GM12878 (cell line): ENCODE data around the gene DOK4. TPM values are rescaled to one million over a fixed set of nuclear protein-coding genes. Genes with fewer than 3 reads are reported as not detected.
A peak's percentile ranks its signal among the peaks of the same experiment; 100 is the strongest.

Source experiments
- ATAC-seq: fragments of 200-7000 bp; cut with Tn5 transposase; 3 replicates; pipeline ENCODE4 v1.9.1; 2020; ENCODE audit warnings: mild to moderate bottlenecking, moderate library complexity
- BruUV-seq: library from RNA; stranded (reverse); fragments of 400-500 nt; replicated peaks from 2 replicates; lab custom pipeline; 2021; lab: Mats Ljungman, UMichigan
- CTCF ChIA-PET: fragments of 300-600 bp; sonication (Branson Sonifier 250); formaldehyde crosslinking; extraction: SDS; loops from one replicate; lab custom pipeline; 2021; ENCODE audit warnings: inconsistent platforms; lab: Yijun Ruan, JAX
- POLR2A ChIA-PET: fragments of 350-600 bp; formaldehyde crosslinking; extraction: SDS; loops from one replicate; lab custom pipeline; 2021; ENCODE audit warnings: inconsistent platforms; lab: Charles Lee
- RAD21 ChIA-PET: fragments of 300-600 bp; sonication (Branson Sonifier 250); formaldehyde crosslinking; loops from one replicate; lab custom pipeline; 2023; ENCODE audit warnings: antibody characterized with exemption; ENCODE audit not compliant: unreplicated experiment; lab: Charles Lee
- SMC1A ChIA-PET: fragments of 300-600 bp; sonication (Branson Sonifier 250); formaldehyde crosslinking; loops from one replicate; lab custom pipeline; 2023; ENCODE audit not compliant: unreplicated experiment, uncharacterized antibody; lab: Charles Lee
- DNase-seq: peaks from one replicate; pipeline ENCODE4 v3.0.0-alpha.2; 2011; ENCODE audit warnings: low read depth, low spot score
- FAIRE-seq: peaks from 3 replicates; lab custom pipeline; 2011; peaks lifted over from hg19 to GRCh38; lab: Jason Lieb, UNC
- H2AFZ ChIP-seq: 2 replicates; pipeline ENCODE4 v1.6.0; 2011; ENCODE audit warnings: low read depth, low read length, control low read depth; ENCODE audit not compliant: control insufficient read depth
- H3K27ac ChIP-seq: 2 replicates; pipeline ENCODE4 v1.5.1; 2011; ENCODE audit warnings: control low read depth; ENCODE audit not compliant: control insufficient read depth, insufficient read depth
- H3K27me3 ChIP-seq, 2 experiments: replicated peaks in 1 of 2; 2 replicates each; pipeline versions ENCODE4 v1.6.0 to v1.6.1; 2011; ENCODE audit warnings: low read length in 1 of 2; ENCODE audit not compliant: control insufficient read depth in 2 of 2, insufficient read depth in 2 of 2
- H3K36me3 ChIP-seq, 2 experiments: 2 replicates each; pipeline ENCODE4 v1.5.1; 2011; ENCODE audit warnings: low read length in 1 of 2; ENCODE audit not compliant: control insufficient read depth in 2 of 2, insufficient read depth in 2 of 2
- H3K4me1 ChIP-seq: 2 replicates; pipeline ENCODE4 v1.6.1; 2011; ENCODE audit warnings: mild to moderate bottlenecking, low read length, moderate library complexity, mixed read lengths; ENCODE audit not compliant: control insufficient read depth, insufficient read depth
- H3K4me2 ChIP-seq: 2 replicates; pipeline ENCODE4 v1.6.0; 2011; ENCODE audit warnings: control low read depth; ENCODE audit not compliant: control insufficient read depth, insufficient read depth
- H3K4me3 ChIP-seq: fragments of 200-600 bp; sonication (generic); 2 replicates; pipeline ENCODE4 v1.5.1; 2016
- H3K79me2 ChIP-seq: 2 replicates; pipeline ENCODE4 v1.6.0; 2011; ENCODE audit warnings: low read length; ENCODE audit not compliant: control insufficient read depth, insufficient read depth
- H3K9ac ChIP-seq: 2 replicates; pipeline ENCODE4 v1.8.0; 2011; ENCODE audit warnings: low read length, control low read depth, mixed read lengths; ENCODE audit not compliant: control insufficient read depth, insufficient read depth
- H3K9me3 ChIP-seq: replicated peaks from 3 replicates; pipeline ENCODE4 v1.5.1; 2011; ENCODE audit warnings: mild to moderate bottlenecking, low read length; ENCODE audit not compliant: control insufficient read depth, insufficient read depth
- H4K20me1 ChIP-seq: 2 replicates; pipeline ENCODE4 v1.6.0; 2011; ENCODE audit not compliant: control insufficient read depth, insufficient read depth
- ASH2L ChIP-seq: fragments of 300-600, 200-600 bp; sonication (generic); IDR thresholded peaks from 2 replicates; pipeline ENCODE4 v1.6.1; 2017; ENCODE audit warnings: low read depth, mild to moderate bottlenecking, borderline replicate concordance
- CHD2 ChIP-seq: IDR thresholded peaks from 2 replicates; pipeline ENCODE4 v1.6.1; 2011; ENCODE audit warnings: low read depth, low read length, improper control_type of control experiment, borderline replicate concordance
- CHD4 ChIP-seq: fragments of 200-600 bp; sonication (generic); IDR thresholded peaks from 2 replicates; pipeline ENCODE4 v1.6.1; 2016; ENCODE audit warnings: mild to moderate bottlenecking
- EGR1 ChIP-seq, 2 experiments: IDR thresholded peaks; 1 replicate in 1 of 2; 2 replicates in 1 of 2; pipeline ENCODE4 v1.6.1; 2011 to 2012; ENCODE audit warnings: low read depth in 2 of 2, low read length in 2 of 2, borderline replicate concordance in 1 of 2, mild to moderate bottlenecking in 1 of 2, moderate library complexity in 1 of 2
- HCFC1 ChIP-seq: fragments of 150-350 bp; IDR thresholded peaks from 2 replicates; pipeline ENCODE4 v1.6.1; 2014; ENCODE audit warnings: low read length
- HDAC6 ChIP-seq: fragments of 200-600 bp; sonication (generic); IDR thresholded peaks from one replicate; pipeline ENCODE4 v1.8.0; 2017; ENCODE audit warnings: antibody characterized with exemption; ENCODE audit not compliant: unreplicated experiment
- KDM1A ChIP-seq: fragments of 200-600 bp; sonication (generic); IDR thresholded peaks from 2 replicates; pipeline ENCODE4 v1.6.1; 2016; ENCODE audit warnings: borderline replicate concordance
- NFIC ChIP-seq: IDR thresholded peaks from 2 replicates; pipeline ENCODE4 v1.6.1; 2012; ENCODE audit warnings: low read depth, mild to moderate bottlenecking, inconsistent platforms, low read length, moderate library complexity
- NR2C1 ChIP-seq: fragments of 450-650 bp; IDR thresholded peaks from 2 replicates; pipeline ENCODE4 v1.6.1; 2017; ENCODE audit warnings: antibody characterized with exemption, mild to moderate bottlenecking, moderate library complexity
- RFX5 ChIP-seq: IDR thresholded peaks from 2 replicates; pipeline ENCODE4 v1.6.1; 2011; ENCODE audit warnings: low read depth, low read length, improper control_type of control experiment
- ZNF384 ChIP-seq: IDR thresholded peaks from 2 replicates; pipeline ENCODE4 v1.6.1; 2012; ENCODE audit warnings: low read depth, mild to moderate bottlenecking, low read length, improper control_type of control experiment, borderline replicate concordance
- WGBS: methylation state at CpG from one replicate; pipeline ENCODE4 v1.1.6; 2016; ENCODE audit warnings: low lambda C conversion rate; ENCODE audit not compliant: insufficient replicate concordance, insufficient coverage; ENCODE audit errors: missing lambda C conversion rate; 5-methylcytosine and 5-hydroxymethylcytosine counted together
- in situ Hi-C: fragments of 300-500 bp; cut with MboI; formaldehyde crosslinking; loops from 9 replicates; pipeline ENCODE4 v1.14.3; 2018; ENCODE audit warnings: mixed read lengths
- intact Hi-C: fragments of 100-400 bp; cut with micrococcal nuclease; formaldehyde crosslinking; loops from one replicate; pipeline ENCODE4 v1.14.2; 2022; ENCODE audit not compliant: unreplicated experiment
- polyA plus RNA-seq, 11 experiments: library from polyadenylated mRNA; depleted of rRNA in 4 of 11; unstranded in 6 of 11; stranded (reverse) in 5 of 11; fragments of >200 nt; fragmentation: Nextera tagmentation in 4 of 11; fragmentation: Illumina TruSeq in 1 of 11; extraction: Ambion mirVana in 4 of 11; extraction: Trizol in 1 of 11; gene quantifications; 1 replicate in 1 of 11; 2 replicates in 10 of 11; pipeline versions ENCODE4 v1.2.1 to v1.2.3, GENCODE V29; 2011 to 2016; ENCODE audit warnings: inconsistent platforms in 2 of 11, missing spikeins in 2 of 11, low read depth in 1 of 11
- total RNA-seq, 4 experiments: library from RNA; depleted of rRNA in 3 of 4; stranded (reverse); fragments of >200 nt in 3 of 4; fragmentation: Illumina TruSeq in 1 of 4; extraction: Trizol in 1 of 4; gene quantifications; 2 replicates each; pipeline versions ENCODE4 v1.2.1 to v1.2.3, GENCODE V29; 2013 to 2021
- TF ChIP-seq, protein P1 (sequence below): IDR thresholded peaks from 2 replicates; pipeline ENCODE4 v1.6.1; 2012; ENCODE audit warnings: low read length, inconsistent platforms
- TF ChIP-seq, protein P2 (sequence below): fragments of 450-650 bp; IDR thresholded peaks from 2 replicates; pipeline ENCODE4 v1.6.1; 2018; ENCODE audit warnings: borderline replicate concordance, mild to moderate bottlenecking; ENCODE audit not compliant: partially characterized antibody
- TF ChIP-seq, protein P3 (sequence below): IDR thresholded peaks from 2 replicates; pipeline ENCODE4 v1.6.1; 2011; ENCODE audit warnings: mild to moderate bottlenecking, low read depth, low read length, moderate library complexity; ENCODE audit not compliant: insufficient replicate concordance
- TF ChIP-seq, protein P4 (sequence below): IDR thresholded peaks from 2 replicates; pipeline ENCODE4 v1.6.1; 2012; ENCODE audit warnings: mild to moderate bottlenecking, low read depth, low read length

Gene DOK4
- total and polyA plus RNA-seq, 10 of the 15 experiments (the other 5 are each of a cell fraction or from before 2014, with no cell fraction given) = 0.20 to 7.0 (median 2.4) TPM; not detected in 1

DNA sequence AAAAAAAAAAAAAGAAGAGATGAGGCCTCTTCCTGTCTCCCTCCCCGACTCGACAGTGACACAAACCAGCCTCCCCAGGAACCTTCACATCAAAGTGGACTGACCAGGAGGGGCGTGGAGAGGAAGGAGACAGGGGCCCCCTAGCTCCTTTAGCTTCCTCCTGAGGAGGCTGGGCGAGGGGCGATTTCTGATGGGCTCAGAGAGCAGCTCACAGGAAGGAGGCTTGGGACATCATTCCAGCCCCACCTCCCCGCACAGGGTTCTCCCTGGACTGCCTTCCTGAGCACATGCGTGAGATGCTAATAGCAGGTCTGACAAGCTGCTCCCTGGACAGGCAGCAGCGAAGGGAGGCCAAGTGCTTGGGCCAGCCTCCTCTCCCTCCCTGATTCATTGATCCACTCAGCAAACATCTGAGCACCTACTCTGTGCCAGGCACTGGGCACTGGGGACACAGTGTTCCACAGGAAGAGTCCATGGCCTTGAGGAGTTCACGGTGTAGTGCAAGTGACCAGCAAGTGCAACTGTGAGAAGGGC is 14.4 kb upstream of the DOK4 start:
- H2AFZ ChIP-seq = no peak overlapping the region; the same call in 1 of the 2 replicates
- no TSS peak for BruUV-seq
- intact Hi-C loops (no loop called here), in situ Hi-C loops (no loop called here)
- FAIRE-seq (no peak), DNase-seq (no peak), ATAC-seq (peak; percentile 27; the same call in 1 of the 3 replicates)
- 47% methylated on average over 9 of the region's 9 CpGs for WGBS
- CTCF ChIA-PET = interaction anchor here (1.1 kb wide), 1 partner anchor 17 kb away, joined by 3 read pairs; no protein-coding TSS in a partner anchor
- H3K4me1 ChIP-seq = no peaks in the 10 kb centered on the region
- no peaks in the 10 kb centered on the region for H3K27me3 ChIP-seq
- H3K9me3 ChIP-seq = no peaks in the 10 kb centered on the region
- no peak overlapping the region for H3K9ac ChIP-seq
- no peak overlapping the region for H3K4me2 ChIP-seq
- H3K79me2 ChIP-seq = no peaks in the 10 kb centered on the region
- H4K20me1 ChIP-seq = no peaks in the 10 kb centered on the region
- H3K36me3 ChIP-seq = no peaks in the 10 kb centered on the region
- RAD21 ChIA-PET = no interaction called here
- H3K27ac ChIP-seq = no peak overlapping the region
- POLR2A ChIA-PET = interaction anchor here (0.7 to 1.0 kb wide), 2 partner anchors 54 to 1144 kb away, joined by 4 read pairs; partner anchors contain the start of genes CIAPIN1 and COQ9
- SMC1A ChIA-PET = interaction anchor here (1.2 to 1.5 kb wide), 2 partner anchors 19 to 24 kb away, joined by 3 to 6 read pairs; no protein-coding TSS in a partner anchor
- no peak overlapping the region for H3K4me3 ChIP-seq
- TF ChIP-seq, protein P1, sequence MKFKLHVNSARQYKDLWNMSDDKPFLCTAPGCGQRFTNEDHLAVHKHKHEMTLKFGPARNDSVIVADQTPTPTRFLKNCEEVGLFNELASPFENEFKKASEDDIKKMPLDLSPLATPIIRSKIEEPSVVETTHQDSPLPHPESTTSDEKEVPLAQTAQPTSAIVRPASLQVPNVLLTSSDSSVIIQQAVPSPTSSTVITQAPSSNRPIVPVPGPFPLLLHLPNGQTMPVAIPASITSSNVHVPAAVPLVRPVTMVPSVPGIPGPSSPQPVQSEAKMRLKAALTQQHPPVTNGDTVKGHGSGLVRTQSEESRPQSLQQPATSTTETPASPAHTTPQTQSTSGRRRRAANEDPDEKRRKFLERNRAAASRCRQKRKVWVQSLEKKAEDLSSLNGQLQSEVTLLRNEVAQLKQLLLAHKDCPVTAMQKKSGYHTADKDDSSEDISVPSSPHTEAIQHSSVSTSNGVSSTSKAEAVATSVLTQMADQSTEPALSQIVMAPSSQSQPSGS = no peak
- no peak for TF ChIP-seq EGR1 (IDR thresholded peaks at IDR 0.05; ENCODE audit: borderline replicate concordance in 1 of 2, low read depth in 2 of 2, low read length in 2 of 2)
- TF ChIP-seq HCFC1 = no peak
- TF ChIP-seq, protein P2, sequence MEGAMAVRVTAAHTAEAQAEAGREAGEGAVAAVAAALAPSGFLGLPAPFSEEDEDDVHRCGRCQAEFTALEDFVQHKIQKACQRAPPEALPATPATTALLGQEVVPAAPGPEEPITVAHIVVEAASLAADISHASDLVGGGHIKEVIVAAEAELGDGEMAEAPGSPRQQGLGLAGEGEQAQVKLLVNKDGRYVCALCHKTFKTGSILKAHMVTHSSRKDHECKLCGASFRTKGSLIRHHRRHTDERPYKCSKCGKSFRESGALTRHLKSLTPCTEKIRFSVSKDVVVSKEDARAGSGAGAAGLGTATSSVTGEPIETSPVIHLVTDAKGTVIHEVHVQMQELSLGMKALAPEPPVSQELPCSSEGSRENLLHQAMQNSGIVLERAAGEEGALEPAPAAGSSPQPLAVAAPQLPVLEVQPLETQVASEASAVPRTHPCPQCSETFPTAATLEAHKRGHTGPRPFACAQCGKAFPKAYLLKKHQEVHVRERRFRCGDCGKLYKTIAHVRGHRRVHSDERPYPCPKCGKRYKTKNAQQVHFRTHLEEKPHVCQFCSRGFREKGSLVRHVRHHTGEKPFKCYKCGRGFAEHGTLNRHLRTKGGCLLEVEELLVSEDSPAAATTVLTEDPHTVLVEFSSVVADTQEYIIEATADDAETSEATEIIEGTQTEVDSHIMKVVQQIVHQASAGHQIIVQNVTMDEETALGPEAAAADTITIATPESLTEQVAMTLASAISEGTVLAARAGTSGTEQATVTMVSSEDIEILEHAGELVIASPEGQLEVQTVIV = no peak
- no peak for TF ChIP-seq CHD4
- TF ChIP-seq, protein P3, sequence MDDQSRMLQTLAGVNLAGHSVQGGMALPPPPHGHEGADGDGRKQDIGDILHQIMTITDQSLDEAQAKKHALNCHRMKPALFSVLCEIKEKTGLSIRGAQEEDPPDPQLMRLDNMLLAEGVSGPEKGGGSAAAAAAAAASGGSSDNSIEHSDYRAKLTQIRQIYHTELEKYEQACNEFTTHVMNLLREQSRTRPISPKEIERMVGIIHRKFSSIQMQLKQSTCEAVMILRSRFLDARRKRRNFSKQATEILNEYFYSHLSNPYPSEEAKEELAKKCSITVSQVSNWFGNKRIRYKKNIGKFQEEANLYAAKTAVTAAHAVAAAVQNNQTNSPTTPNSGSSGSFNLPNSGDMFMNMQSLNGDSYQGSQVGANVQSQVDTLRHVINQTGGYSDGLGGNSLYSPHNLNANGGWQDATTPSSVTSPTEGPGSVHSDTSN = no peak
- TF ChIP-seq HDAC6 = no peak
- TF ChIP-seq KDM1A = no peak
- TF ChIP-seq, protein P4, sequence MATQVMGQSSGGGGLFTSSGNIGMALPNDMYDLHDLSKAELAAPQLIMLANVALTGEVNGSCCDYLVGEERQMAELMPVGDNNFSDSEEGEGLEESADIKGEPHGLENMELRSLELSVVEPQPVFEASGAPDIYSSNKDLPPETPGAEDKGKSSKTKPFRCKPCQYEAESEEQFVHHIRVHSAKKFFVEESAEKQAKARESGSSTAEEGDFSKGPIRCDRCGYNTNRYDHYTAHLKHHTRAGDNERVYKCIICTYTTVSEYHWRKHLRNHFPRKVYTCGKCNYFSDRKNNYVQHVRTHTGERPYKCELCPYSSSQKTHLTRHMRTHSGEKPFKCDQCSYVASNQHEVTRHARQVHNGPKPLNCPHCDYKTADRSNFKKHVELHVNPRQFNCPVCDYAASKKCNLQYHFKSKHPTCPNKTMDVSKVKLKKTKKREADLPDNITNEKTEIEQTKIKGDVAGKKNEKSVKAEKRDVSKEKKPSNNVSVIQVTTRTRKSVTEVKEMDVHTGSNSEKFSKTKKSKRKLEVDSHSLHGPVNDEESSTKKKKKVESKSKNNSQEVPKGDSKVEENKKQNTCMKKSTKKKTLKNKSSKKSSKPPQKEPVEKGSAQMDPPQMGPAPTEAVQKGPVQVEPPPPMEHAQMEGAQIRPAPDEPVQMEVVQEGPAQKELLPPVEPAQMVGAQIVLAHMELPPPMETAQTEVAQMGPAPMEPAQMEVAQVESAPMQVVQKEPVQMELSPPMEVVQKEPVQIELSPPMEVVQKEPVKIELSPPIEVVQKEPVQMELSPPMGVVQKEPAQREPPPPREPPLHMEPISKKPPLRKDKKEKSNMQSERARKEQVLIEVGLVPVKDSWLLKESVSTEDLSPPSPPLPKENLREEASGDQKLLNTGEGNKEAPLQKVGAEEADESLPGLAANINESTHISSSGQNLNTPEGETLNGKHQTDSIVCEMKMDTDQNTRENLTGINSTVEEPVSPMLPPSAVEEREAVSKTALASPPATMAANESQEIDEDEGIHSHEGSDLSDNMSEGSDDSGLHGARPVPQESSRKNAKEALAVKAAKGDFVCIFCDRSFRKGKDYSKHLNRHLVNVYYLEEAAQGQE = no peak
- no peak for TF ChIP-seq ZNF384
- no peak for TF ChIP-seq RFX5
- TF ChIP-seq ASH2L = no peak
- no peak for TF ChIP-seq NFIC
- no peak for TF ChIP-seq CHD2
- TF ChIP-seq NR2C1 = no peak
